Fibroblast of the conjunctiva (primary cell): ENCODE measurements around the gene SCFD2.
"Not testable (repeated sequence)": the region's sequence is repeated elsewhere in the genome, so short reads cannot be mapped to it uniquely, and the experiment has no call there.

ENCODE experiments used
- DNase-seq: peaks from one replicate; pipeline ENCODE4 v3.0.0-alpha.2; 2010; ENCODE audit warnings: low read depth

The SCFD2 gene

GRCh38 chr4:53044651-53044960, 321.3 kb downstream of the SCFD2 start:
- DNase-seq = no peak

DNA sequence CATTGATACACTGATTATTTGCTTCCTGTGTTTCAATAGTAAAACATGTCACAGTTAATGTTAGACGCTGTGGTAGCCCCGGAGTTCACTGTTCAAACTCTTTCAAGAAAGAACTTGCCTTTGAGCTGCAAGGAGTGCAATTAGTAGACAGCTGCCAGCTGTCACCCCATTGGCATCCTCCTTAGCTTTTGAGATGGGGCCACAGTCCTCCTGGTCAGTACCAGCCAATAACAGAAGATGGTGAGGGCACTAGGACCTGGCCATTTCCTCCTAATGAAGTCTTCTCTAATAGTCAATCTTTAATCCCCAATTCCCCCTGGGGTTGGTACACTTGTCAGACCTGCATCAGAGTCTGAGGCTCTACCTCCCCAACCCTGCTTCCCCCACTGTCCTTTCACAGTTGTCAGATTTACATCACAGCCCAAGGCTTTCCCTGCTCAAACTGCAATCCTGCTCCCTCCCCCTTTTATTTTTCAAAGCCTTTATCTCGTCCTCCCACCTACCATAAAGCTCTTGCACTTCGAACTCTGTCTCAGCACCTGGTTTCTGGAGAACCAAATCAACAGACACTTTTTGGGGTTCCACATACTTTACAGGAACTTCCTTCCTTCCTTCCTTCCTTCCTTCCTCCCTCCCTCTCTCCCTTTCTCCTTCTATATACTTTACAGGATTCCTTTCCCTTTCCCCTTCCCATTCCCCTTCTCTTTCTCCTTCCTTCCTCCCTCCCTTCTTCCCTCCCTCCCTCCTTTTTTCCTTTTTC, 321.8 kb downstream of the SCFD2 start:
- DNase-seq = no peak

DNA sequence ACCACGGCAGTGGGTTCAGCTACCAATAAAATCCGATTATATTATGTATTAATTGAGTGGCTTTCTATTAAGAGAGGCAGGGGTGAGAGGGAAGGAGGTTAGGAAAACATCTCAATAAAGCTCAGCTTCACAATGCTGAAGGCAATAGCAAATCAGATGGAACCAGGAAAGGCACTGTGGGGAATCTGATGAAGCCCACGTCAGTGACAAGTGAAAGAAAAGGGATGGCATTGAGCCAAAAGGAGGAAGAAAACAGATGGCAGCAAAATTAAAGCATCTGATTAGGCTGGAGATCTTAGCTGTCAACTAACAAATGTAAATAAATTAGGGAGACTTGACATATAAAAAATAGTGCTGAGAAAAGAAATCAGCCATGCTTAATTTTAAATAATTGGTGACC, 322.8 kb downstream of the SCFD2 start:
- DNase-seq = no peak

GRCh38 chr4:53040851-53041250, 325.0 kb downstream of the SCFD2 start:
- no peak for DNase-seq

DNA sequence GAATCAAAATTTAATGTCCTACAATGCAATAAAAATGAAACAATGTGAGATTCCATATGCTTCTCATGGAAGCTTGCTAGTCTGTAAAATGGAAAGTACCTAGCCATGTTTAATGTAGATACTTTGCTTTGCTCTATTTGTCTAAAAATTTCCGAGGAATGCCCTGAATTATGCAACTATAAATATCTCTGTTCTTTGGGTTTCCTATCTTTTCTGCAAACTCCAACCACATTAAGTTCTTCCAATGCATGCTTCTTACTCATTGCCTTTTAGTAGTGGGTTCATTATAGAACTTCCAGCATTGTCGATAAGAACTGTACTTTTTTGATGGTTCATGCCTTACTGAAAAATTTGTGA, 325.4 kb downstream of the SCFD2 start:
- no peak for DNase-seq

- DNase-seq = no peak
Observed at GRCh38 chr4:53039741-53040458, 326.0 kb downstream of the SCFD2 start.

GRCh38 chr4:53037892-53038291, 328.0 kb downstream of the SCFD2 start:
- DNase-seq = no peak

DNA sequence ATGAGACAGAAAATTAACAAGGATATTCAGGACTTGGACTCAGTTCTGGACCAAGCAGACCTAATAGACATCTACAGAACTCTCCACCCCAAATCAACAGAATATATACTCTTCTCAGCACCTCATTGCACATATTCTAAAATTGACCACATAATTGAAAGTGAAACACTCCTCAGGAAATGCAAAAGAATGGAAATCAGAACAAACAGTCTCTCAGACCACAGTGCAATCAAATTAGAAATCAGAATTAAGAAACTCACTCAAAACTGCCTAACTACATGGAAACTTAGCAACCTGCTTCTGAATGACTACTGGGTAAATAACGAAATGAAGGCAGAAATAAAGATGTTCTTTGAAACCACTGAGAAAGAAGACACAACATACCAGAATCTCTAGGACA, 333.0 kb downstream of the SCFD2 start:
- not testable (repeated sequence) for DNase-seq

- no peak for DNase-seq
Observed at GRCh38 chr4:53026233-53026632, 339.6 kb downstream of the SCFD2 start.

DNA sequence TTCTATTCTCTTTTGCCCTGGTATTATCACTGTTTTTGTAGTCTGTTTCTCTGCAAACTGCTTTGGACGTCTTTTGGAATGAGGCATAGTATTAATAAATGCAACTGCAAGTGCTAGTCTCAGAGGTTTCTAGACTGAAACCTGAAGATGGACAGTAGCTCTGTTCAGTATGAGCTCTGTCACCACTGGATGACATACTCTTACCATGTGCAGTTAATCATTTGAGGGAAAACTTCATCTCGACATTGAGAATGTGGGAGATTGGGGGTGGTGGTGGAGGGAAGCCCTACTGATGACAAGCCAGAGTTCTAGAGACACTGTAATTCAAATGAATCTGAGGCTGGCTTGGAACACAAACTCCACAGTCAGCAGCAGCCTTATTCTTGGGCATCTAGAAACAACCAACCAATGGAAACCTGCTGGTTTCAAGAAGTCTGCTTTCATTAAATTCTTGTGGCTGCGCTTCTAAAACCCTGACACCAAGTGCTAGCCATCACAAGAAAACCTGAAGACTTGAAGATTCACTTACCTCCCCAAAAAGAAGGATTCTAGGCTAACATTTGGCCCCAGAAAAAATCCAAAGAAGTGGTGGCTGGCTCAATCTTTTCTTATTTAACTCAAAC, 342.1 kb downstream of the SCFD2 start:
- DNase-seq = no peak

DNA sequence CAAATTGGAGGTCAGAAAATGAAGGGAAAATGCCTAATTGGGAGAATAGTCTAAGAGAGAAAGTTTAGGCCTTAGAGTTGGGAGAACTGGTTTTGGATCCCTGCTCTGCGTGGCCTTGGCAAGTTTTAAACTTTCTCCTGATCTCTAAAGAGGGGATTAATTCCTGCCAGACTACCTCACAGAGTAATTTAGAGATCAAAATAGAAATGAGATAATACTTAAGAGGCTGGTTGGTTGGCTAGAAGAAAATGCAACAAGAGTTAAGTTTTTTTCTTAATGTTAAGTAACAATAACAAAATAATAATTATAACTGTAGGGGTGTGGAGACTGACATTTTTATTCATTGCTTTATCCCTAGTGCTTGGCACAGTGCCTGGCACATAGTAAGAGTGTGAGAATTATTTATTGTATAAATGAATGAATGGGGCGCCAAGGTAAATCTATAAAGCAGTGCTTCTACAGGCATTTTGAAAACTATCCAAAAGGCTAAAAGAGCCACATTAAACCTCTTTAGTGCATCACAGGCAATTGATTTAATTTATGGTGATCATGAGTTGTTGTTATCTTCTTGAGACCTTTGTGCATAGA, 343.3 kb downstream of the SCFD2 start:
- no peak for DNase-seq

- no peak for DNase-seq
Observed at GRCh38 chr4:53021754-53022512, 343.9 kb downstream of the SCFD2 start.

- peak; percentile 65 for DNase-seq
Observed at GRCh38 chr4:53019485-53020382, 346.1 kb downstream of the SCFD2 start.

DNA sequence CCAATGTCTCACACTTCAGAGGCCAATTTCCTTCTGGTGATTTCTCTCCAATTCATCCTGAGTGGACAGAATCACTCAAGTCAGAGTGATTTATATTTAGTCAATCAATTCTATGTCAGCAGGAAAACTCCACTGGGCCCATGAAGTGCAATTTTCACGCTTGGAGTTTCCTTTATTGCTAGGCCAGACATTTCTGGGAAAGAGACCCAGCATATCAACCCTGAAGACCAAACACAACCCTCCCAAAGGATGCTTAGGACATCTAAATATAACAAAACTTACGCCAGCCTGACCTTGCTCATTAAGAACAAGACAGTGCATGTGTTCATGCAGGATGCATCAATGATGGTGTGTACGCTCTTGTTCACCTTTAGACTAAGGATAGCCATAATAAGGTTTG, 347.4 kb downstream of the SCFD2 start:
- DNase-seq = no peak

DNA sequence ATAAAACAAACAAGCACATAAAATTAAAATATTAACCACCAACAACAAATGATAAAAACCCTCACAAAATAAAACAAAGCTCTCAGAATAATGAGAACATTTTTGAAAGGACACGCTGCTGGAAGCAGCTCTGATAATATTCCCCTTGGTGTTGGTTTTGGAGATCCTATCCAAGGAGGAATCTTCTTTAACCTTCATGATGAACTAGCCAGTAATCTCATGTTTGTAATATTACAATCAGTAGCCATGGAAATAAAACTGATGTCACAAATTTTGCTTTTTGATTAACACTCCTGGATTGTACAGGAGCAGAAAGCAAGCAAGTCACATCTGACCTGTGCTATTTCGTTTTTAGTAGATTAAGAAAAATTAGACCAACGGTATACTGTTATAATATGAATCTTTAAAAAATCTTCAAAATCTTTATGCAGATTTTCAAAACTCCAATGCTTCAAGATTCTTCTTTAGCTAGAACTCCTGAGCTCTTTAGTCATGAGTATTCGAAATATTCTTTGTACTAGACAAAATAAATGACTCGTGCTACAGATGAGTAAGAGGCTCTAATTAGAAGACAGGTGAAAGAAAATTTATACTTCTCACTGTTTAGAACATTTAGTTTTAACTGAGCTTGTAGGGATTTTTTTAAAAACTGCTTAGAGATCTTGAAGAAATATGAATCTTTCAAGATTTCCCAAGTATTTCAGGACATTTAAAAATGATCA, 349.6 kb downstream of the SCFD2 start:
- DNase-seq = no peak

GRCh38 chr4:53015681-53016080, 350.2 kb downstream of the SCFD2 start:
- DNase-seq = peak; percentile 81

DNA sequence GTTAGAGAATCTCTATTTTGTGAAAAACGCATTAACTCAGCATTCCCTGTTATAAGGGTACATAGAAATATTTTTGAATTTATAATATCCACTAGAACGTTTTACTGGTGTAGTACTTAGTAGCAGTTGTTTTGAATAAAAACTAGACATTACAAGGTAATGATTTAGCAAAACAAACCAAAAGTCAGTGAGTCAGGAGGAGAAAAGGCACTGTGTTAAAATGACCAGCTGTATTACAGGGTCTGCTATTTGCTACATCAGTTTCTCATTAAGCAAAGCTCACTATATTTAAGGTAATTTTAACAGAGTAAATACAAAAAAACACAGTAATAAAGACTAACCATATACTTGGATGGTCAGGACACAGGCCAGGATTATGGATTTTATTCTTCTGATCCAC, 351.0 kb downstream of the SCFD2 start:
- DNase-seq = no peak

- no peak for DNase-seq
Observed at GRCh38 chr4:53013873-53014775, 351.7 kb downstream of the SCFD2 start.

DNA sequence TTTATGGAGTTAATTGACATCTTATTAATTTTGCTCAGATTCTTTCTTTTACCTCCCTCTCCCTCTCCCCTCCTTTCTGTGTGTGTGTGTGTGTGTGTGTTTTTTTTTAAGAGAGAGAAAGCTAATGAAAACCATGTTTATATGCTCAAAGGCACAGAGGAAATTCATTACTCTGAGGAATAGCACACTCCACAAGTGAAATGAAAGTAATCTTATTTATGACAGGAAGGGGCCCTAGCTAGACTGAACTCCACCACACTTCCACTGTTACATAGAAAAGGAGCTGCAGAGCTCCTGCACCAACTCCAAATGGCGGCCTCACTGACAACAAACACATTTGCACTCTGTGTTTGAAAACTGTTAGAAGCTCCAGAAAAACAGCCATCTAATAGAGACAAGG, 353.1 kb downstream of the SCFD2 start:
- DNase-seq = peak; percentile 49
